GM06990 (cell line): Measurements from ENCODE around the gene AFF3.

Experiments
- DNase-seq: peaks from one replicate; pipeline ENCODE4 v3.0.0-alpha.2; 2011; ENCODE audit not compliant: insufficient read length; ENCODE audit errors: extremely low read depth
- H3K27me3 ChIP-seq: replicated peaks from 2 replicates; pipeline ENCODE4 v1.6.0; 2011; ENCODE audit warnings: low read length; ENCODE audit not compliant: control insufficient read depth, insufficient read depth
- H3K36me3 ChIP-seq: 2 replicates; pipeline ENCODE4 v1.5.1; 2011; ENCODE audit warnings: low read length; ENCODE audit not compliant: control insufficient read depth, insufficient read depth
- H3K4me3 ChIP-seq: replicated peaks from 2 replicates; pipeline ENCODE4 v1.5.1; 2011; ENCODE audit warnings: low read depth, mild to moderate bottlenecking, control low read depth, low read length
- CTCF ChIP-seq: IDR thresholded peaks from 2 replicates; pipeline ENCODE4 v1.5.1; 2011; ENCODE audit warnings: low read length, control low read depth, mild to moderate bottlenecking, inconsistent platforms; ENCODE audit not compliant: insufficient read depth, poor library complexity, severe bottlenecking

AFF3 gene

GRCh38 chr2:99827296-99827999 lies 314.9 kb downstream of the AFF3 start:
- no peaks in the 10 kb centered on the region for H3K36me3 ChIP-seq
- peak; percentile 29 for DNase-seq
- H3K27me3 ChIP-seq, result no peaks in the 10 kb centered on the region; the same call in 1 of the 2 replicates
- no peak for TF ChIP-seq CTCF
- H3K4me3 ChIP-seq, result no peak overlapping the region

GRCh38 chr2:99825630-99826029 lies 316.8 kb downstream of the AFF3 start:
- no peaks in the 10 kb centered on the region for H3K36me3 ChIP-seq
- no peaks in the 10 kb centered on the region; the same call in 1 of the 2 replicates for H3K27me3 ChIP-seq
- H3K4me3 ChIP-seq, result no peak overlapping the region
- no peak for DNase-seq
- no peak for TF ChIP-seq CTCF

GRCh38 chr2:99824758-99825157 lies 317.6 kb downstream of the AFF3 start:
- no peaks in the 10 kb centered on the region; the same call in 1 of the 2 replicates for H3K27me3 ChIP-seq
- H3K36me3 ChIP-seq, result no peaks in the 10 kb centered on the region
- no peak for TF ChIP-seq CTCF
- H3K4me3 ChIP-seq, result no peak overlapping the region
- no peak for DNase-seq

GRCh38 chr2:99822474-99823207 lies 319.7 kb downstream of the AFF3 start:
- Histone ChIP-seq H3K4me3 (no peak overlapping the region), H3K27me3 (no peaks in the 10 kb centered on the region; the same call in 1 of the 2 replicates), H3K36me3 (no peaks in the 10 kb centered on the region)
- no peak for DNase-seq
- no peak for TF ChIP-seq CTCF

GRCh38 chr2:99821984-99822383 lies 320.4 kb downstream of the AFF3 start:
- H3K27me3 ChIP-seq, result no peaks in the 10 kb centered on the region; the same call in 1 of the 2 replicates
- TF ChIP-seq CTCF, result no peak
- H3K36me3 ChIP-seq, result no peaks in the 10 kb centered on the region
- no peak for DNase-seq
- no peak overlapping the region for H3K4me3 ChIP-seq
